ENCODE measurements around the gene OR2B6.

The OR2B6 gene

DNA sequence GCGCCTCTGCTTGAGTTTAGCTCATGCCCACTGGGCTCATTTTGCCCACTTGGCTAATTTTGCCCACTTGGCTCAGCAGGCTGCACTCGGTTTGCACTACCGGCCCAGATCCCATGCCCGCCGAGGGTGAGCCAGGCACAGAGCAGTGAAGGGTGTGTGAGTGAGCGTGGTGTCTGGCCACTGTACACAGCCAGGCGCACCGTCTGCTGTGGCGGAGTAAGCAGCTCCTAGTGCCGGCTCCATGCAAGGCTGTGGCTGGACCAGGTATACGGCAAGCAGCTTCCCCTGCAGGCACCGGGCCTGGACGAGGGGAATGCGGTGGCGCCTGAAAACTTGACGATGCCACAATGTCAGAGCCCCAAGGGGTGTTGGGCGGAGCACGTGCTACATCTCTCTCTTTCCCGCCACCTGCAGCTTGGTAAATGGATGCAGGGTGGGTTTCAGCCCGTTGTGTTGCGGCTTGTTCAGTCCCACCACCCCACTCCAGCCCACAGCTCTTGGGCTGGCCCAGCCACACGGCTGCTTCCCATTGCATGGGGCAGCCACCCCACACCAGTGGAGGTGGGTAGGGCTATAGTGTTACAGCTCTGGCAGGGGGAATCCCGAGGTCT lies 9.9 kb downstream of the OR2B6 start:
- no peak for TF ChIP-seq CTCF (IDR thresholded peaks at IDR 0.05; ENCODE audit: low read depth, low read length)
- H3K4me3 ChIP-seq (ENCODE audit: low read depth, low read length): no peak overlapping the region
- in situ Hi-C loops (cut with HindIII; ENCODE audit: low sequenced_read_pairs): no loop called here
- DNase-seq (ENCODE audit: low read depth, low spot score): no peak

DNA sequence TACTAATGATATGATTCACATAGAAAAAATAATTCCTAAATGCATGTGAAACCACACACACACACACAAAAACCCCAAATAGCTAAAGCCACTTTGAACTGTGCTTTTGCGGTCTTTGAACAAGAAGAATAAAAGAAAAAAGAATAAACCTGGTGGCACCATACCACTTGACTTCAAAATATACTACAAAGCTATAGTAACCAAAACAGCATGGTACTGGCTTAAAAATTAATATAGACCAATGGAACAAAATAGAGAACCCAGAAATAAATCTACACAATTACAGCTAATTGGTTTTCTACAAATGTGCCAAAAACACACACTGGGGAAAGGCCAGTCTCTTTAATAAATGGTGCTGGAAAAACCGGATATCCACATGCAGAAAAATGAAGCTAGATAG lies 13.4 kb downstream of the OR2B6 start:
- in situ Hi-C loops (cut with HindIII; ENCODE audit: low sequenced_read_pairs): no loop called here
- H3K4me3 ChIP-seq (ENCODE audit: low read depth, low read length): no peak overlapping the region
- TF ChIP-seq CTCF (IDR thresholded peaks at IDR 0.05; ENCODE audit: low read depth, low read length): no peak
- DNase-seq (ENCODE audit: low read depth, low spot score): no peak

DNA sequence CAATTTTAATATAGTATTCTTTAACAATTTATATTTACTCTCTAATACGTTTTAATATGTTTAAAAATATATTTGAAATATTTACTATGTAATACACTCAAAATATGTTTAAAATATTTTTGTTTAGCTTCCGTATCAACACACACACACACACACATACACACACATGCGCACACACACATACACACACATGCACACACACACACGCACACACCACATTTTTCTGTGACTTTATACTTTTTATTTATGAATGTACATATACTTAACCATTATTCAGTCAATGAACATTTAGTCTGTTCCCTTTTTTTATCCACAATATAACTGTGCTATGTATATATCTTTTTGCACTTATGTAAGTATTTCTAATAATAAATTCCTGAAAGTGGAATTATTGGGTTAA lies 15.7 kb downstream of the OR2B6 start:
- no peak for TF ChIP-seq CTCF (IDR thresholded peaks at IDR 0.05; ENCODE audit: low read depth, low read length)
- H3K4me3 ChIP-seq (ENCODE audit: low read depth, low read length): no peak overlapping the region
- in situ Hi-C loops (cut with HindIII; ENCODE audit: low sequenced_read_pairs): no loop called here
- no peak for DNase-seq (ENCODE audit: low read depth, low spot score)

DNA sequence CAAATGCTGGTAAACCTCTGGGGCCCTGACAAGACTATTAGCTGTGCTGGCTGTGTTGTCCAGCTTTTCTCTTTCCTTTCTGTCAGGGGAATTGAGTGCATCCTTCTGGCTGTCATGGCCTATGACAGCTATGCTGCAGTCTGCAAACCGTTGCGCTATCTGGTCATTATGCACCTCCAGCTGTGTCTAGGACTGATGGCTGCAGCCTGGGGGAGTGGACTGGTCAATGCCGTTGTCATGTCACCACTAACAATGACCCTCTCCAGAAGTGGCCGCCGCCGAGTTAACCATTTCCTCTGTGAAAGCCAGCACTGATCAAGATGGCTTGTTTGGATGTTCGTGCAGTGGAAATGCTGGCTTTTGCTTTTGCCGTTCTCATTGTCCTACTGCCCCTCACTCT lies 20.3 kb downstream of the OR2B6 start:
- H3K4me3 ChIP-seq (ENCODE audit: low read depth, low read length): no peak overlapping the region
- no peak for DNase-seq (ENCODE audit: low read depth, low spot score)
- in situ Hi-C loops (cut with HindIII; ENCODE audit: low sequenced_read_pairs): no loop called here
- TF ChIP-seq CTCF (IDR thresholded peaks at IDR 0.05; ENCODE audit: low read depth, low read length): no peak

DNA sequence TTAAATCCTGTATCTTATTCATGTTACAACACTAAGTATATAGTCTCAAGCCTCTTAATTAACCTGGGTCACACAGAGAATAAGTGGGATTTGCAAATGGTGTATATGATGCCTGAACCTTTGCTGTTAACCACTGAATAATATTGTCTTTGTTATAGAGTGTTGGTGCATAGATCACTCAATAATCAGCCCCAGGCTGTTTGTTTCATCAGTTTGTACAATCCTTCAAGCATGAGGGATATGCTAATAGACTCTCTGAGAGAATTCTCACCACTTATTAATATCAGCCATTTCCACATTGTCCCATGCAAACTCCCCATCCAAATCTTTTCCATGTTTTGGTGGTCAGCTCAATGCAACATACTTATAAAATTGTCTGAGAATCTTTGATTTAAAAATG lies 21.7 kb downstream of the OR2B6 start:
- no peak overlapping the region for H3K4me3 ChIP-seq (ENCODE audit: low read depth, low read length)
- in situ Hi-C loops (cut with HindIII; ENCODE audit: low sequenced_read_pairs): no loop called here
- no peak for DNase-seq (ENCODE audit: low read depth, low spot score)
- TF ChIP-seq CTCF (IDR thresholded peaks at IDR 0.05; ENCODE audit: low read depth, low read length): no peak

DNA sequence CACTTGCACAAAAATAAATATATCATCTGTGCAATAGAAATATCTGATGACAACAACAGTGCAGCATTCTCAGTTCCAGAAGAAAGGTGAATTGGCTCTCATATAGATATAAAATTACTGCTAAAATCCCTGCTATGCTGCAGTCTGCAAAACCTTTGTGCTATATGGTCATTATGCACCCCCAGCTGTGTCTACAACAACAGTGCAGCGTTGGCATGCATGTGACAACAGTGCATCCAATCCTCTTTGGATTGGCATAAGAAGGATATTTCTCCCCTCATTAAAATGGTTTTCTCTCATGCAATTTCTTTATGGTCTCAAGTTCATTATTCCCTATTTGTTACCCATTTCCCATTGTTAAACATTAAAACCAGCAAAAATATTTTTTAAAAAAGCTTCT lies 23.1 kb downstream of the OR2B6 start:
- in situ Hi-C loops (cut with HindIII; ENCODE audit: low sequenced_read_pairs): no loop called here
- H3K4me3 ChIP-seq (ENCODE audit: low read depth, low read length): no peak overlapping the region

More for the DNA sequence above, 23.1 kb downstream of the OR2B6 start:
- no peak for TF ChIP-seq CTCF (IDR thresholded peaks at IDR 0.05; ENCODE audit: low read depth, low read length)
- no peak for DNase-seq (ENCODE audit: low read depth, low spot score)
